Measurements from ENCODE around the gene TDRD12. TPM values are rescaled to one million over a fixed set of nuclear protein-coding genes. Genes with fewer than 3 reads are reported as not detected.
"Not testable (repeated sequence)": the region's sequence is repeated elsewhere in the genome, so short reads cannot be mapped to it uniquely, and the experiment has no call there.

Gene TDRD12
- total RNA-seq, 1 experiment from 2014 or later: 0.33 TPM

- Histone ChIP-seq H3K9me3 (ENCODE audit: control insufficient read depth, insufficient read depth, low read depth, low read length) (no peaks in the 10 kb centered on the region), H3K4me3 (ENCODE audit: low read depth in 2 of 2, low read length in 2 of 2) (no peak overlapping the region), H3K27me3 (ENCODE audit: control insufficient read depth, insufficient read depth, low read length) (no peaks in the 10 kb centered on the region), H3K4me1 (ENCODE audit: control insufficient read depth, insufficient read depth, low read length) (no peaks in the 10 kb centered on the region), H3K36me3 (ENCODE audit: control insufficient read depth, insufficient read depth, low read length) (no peaks in the 10 kb centered on the region), H3K27ac (ENCODE audit: low read length) (no peak overlapping the region)
- POLR2A ChIA-PET: interaction anchor here (0.6 kb wide), 1 partner anchor 14 kb away, joined by 3 read pairs; no protein-coding TSS in a partner anchor
- in situ Hi-C loops (cut with HindIII; ENCODE audit: low pct_unique_long_range_greater_than_20kb, low sequenced_read_pairs) (no loop called here), intact Hi-C loops (cut with micrococcal nuclease; ENCODE audit: unreplicated experiment) (no loop called here)
- no TSS peak for BruUV-seq (replicated peaks)
- no peak for TF ChIP-seq TCF7L2 (IDR thresholded peaks at IDR 0.05; ENCODE audit: low read depth, low read length)
- no peak for TF ChIP-seq SIN3A (IDR thresholded peaks at IDR 0.05; ENCODE audit: borderline replicate concordance, insufficient read depth, low read depth, low read length)
- TF ChIP-seq REST (IDR thresholded peaks at IDR 0.05; ENCODE audit: insufficient read depth in 1 of 2, low read depth in 2 of 2, low read length in 1 of 2): no peak
- no peak for TF ChIP-seq POLR2AphosphoS5 (IDR thresholded peaks at IDR 0.05; ENCODE audit: low read depth, low read length)
- TF ChIP-seq CTCF (IDR thresholded peaks at IDR 0.05): no peak
- ATAC-seq: no peak
- CTCF ChIA-PET: no interaction called here
- DNase-seq (ENCODE audit: low read depth, low spot score): no peak
Observed at GRCh38 chr19:32852216-32852615, 132.6 kb downstream of the TDRD12 start.

GRCh38 chr19:32856818-32857217 is 137.3 kb downstream of the TDRD12 start:
- H3K36me3 ChIP-seq (ENCODE audit: control insufficient read depth, insufficient read depth, low read length); H3K4me3 ChIP-seq (ENCODE audit: low read depth in 2 of 2, low read length in 2 of 2); H3K9me3 ChIP-seq (ENCODE audit: control insufficient read depth, insufficient read depth, low read depth, low read length); intact Hi-C loops (cut with micrococcal nuclease; ENCODE audit: unreplicated experiment); ATAC-seq; H3K27ac ChIP-seq (ENCODE audit: low read length); in situ Hi-C loops (cut with HindIII; ENCODE audit: low pct_unique_long_range_greater_than_20kb, low sequenced_read_pairs); DNase-seq (ENCODE audit: low read depth, low spot score); H3K4me1 ChIP-seq (ENCODE audit: control insufficient read depth, insufficient read depth, low read length); CTCF ChIA-PET; BruUV-seq (replicated peaks); H3K27me3 ChIP-seq (ENCODE audit: control insufficient read depth, insufficient read depth, low read length): not testable (repeated sequence)
- POLR2A ChIA-PET: interaction anchor here (0.6 kb wide), 1 partner anchor 79 kb away, joined by 3 read pairs; no protein-coding TSS in a partner anchor

- ChIA-PET POLR2A (no interaction called here), CTCF (no interaction called here)
- TF ChIP-seq POLR2AphosphoS5 (IDR thresholded peaks at IDR 0.05; ENCODE audit: low read depth, low read length): no peak
- TF ChIP-seq CTCF (IDR thresholded peaks at IDR 0.05): no peak
- no peak for TF ChIP-seq REST (IDR thresholded peaks at IDR 0.05; ENCODE audit: insufficient read depth in 1 of 2, low read depth in 2 of 2, low read length in 1 of 2)
- TF ChIP-seq SIN3A (IDR thresholded peaks at IDR 0.05; ENCODE audit: borderline replicate concordance, insufficient read depth, low read depth, low read length): no peak
- no peak for TF ChIP-seq TCF7L2 (IDR thresholded peaks at IDR 0.05; ENCODE audit: low read depth, low read length)
- no peaks in the 10 kb centered on the region for H3K4me1 ChIP-seq (ENCODE audit: control insufficient read depth, insufficient read depth, low read length)
- BruUV-seq (replicated peaks): no TSS peak
- H3K27me3 ChIP-seq (ENCODE audit: control insufficient read depth, insufficient read depth, low read length): no peaks in the 10 kb centered on the region
- intact Hi-C loops (cut with micrococcal nuclease; ENCODE audit: unreplicated experiment): no loop called here
- in situ Hi-C loops (cut with HindIII; ENCODE audit: low pct_unique_long_range_greater_than_20kb, low sequenced_read_pairs): no loop called here
- DNase-seq (ENCODE audit: low read depth, low spot score) (no peak), ATAC-seq (no peak)
- no peaks in the 10 kb centered on the region for H3K9me3 ChIP-seq (ENCODE audit: control insufficient read depth, insufficient read depth, low read depth, low read length)
- no peak overlapping the region for H3K4me3 ChIP-seq (ENCODE audit: low read depth in 2 of 2, low read length in 2 of 2)
- H3K27ac ChIP-seq (ENCODE audit: low read length): no peak overlapping the region
- no peaks in the 10 kb centered on the region for H3K36me3 ChIP-seq (ENCODE audit: control insufficient read depth, insufficient read depth, low read length)
Observed at GRCh38 chr19:32857584-32857983, 138.0 kb downstream of the TDRD12 start.

Measured in Panc1 (cell line).